GM20000 (cell line): ENCODE measurements around the gene STXBP3.

Source experiments
- DNase-seq: peaks from one replicate; pipeline ENCODE4 v3.0.0; 2012; ENCODE audit warnings: low spot score
- TF ChIP-seq, protein P1 (sequence below): IDR thresholded peaks from 2 replicates; pipeline ENCODE4 v1.5.1; 2012; ENCODE audit warnings: mild to moderate bottlenecking, control low read depth; ENCODE audit errors: extremely low read depth, missing control alignments

STXBP3 gene

DNA sequence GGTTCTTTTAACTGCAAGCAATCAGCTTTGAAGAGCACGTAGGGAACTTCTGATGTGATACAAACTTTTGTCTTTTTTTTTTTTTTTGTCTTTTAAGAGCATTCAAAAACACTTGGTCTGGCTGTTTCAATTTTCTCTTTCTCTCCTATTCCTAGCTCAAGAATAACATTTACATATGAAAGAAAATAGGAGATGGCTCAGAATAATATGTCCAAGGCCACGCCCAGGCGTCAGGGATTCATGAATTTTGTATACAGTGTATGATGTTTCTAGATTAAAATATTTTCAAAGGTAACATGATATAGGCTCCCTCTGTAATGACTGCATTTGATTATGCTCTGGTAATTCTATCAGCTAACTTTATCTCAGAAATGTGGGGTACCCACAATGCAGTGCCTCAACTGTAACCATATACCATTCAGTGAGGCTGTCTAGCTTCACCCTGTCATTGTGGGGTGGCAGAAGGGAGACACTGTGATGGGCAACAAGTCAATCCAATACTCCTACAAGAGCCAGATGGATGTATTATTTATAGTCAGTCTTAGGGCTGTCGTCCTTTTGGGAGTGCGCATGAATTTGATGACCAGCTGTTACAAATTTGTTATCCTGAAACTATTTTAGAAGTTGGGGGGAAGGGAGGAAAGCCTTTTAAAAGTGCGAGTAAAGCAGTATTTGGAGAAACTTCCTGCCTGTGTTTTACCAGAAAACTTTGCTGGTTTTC lies 111.9 kb downstream of the STXBP3 start:
- TF ChIP-seq, protein P1, sequence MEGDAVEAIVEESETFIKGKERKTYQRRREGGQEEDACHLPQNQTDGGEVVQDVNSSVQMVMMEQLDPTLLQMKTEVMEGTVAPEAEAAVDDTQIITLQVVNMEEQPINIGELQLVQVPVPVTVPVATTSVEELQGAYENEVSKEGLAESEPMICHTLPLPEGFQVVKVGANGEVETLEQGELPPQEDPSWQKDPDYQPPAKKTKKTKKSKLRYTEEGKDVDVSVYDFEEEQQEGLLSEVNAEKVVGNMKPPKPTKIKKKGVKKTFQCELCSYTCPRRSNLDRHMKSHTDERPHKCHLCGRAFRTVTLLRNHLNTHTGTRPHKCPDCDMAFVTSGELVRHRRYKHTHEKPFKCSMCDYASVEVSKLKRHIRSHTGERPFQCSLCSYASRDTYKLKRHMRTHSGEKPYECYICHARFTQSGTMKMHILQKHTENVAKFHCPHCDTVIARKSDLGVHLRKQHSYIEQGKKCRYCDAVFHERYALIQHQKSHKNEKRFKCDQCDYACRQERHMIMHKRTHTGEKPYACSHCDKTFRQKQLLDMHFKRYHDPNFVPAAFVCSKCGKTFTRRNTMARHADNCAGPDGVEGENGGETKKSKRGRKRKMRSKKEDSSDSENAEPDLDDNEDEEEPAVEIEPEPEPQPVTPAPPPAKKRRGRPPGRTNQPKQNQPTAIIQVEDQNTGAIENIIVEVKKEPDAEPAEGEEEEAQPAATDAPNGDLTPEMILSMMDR, result no peak
- no peak for DNase-seq
